AG09319 (cell line): Measurements from ENCODE around the gene TMEM170B.

ENCODE experiments used
- DNase-seq: peaks from one replicate; pipeline ENCODE4 v3.0.0-alpha.2; 2010; ENCODE audit warnings: low read depth; ENCODE audit errors: extremely low read depth
- TF ChIP-seq, protein P1 (sequence below): IDR thresholded peaks from 2 replicates; pipeline ENCODE4 v1.5.1; 2011; ENCODE audit warnings: low read depth, mild to moderate bottlenecking, inconsistent platforms, low read length, moderate library complexity

Gene TMEM170B

DNA sequence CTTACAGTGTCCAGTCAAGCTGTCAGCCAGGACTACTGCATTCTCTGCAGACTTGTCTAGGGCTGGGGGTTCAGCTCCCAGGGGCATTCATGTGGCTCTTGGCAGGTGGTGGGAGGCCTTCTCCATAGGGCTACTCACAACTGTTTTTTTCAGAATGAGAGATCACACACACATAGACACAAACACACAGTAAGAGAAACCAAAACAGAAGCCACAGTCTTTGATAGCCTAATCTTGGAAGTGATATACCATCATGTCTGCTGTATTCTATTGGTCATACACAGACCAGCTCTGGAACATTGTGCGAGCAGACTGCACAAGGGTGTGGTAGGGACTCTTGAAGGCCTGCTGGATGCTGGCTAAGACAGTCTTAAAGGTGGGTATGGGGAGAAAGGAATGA lies 13.5 kb downstream of the TMEM170B start:
- TF ChIP-seq, protein P1, sequence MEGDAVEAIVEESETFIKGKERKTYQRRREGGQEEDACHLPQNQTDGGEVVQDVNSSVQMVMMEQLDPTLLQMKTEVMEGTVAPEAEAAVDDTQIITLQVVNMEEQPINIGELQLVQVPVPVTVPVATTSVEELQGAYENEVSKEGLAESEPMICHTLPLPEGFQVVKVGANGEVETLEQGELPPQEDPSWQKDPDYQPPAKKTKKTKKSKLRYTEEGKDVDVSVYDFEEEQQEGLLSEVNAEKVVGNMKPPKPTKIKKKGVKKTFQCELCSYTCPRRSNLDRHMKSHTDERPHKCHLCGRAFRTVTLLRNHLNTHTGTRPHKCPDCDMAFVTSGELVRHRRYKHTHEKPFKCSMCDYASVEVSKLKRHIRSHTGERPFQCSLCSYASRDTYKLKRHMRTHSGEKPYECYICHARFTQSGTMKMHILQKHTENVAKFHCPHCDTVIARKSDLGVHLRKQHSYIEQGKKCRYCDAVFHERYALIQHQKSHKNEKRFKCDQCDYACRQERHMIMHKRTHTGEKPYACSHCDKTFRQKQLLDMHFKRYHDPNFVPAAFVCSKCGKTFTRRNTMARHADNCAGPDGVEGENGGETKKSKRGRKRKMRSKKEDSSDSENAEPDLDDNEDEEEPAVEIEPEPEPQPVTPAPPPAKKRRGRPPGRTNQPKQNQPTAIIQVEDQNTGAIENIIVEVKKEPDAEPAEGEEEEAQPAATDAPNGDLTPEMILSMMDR: no peak

DNA sequence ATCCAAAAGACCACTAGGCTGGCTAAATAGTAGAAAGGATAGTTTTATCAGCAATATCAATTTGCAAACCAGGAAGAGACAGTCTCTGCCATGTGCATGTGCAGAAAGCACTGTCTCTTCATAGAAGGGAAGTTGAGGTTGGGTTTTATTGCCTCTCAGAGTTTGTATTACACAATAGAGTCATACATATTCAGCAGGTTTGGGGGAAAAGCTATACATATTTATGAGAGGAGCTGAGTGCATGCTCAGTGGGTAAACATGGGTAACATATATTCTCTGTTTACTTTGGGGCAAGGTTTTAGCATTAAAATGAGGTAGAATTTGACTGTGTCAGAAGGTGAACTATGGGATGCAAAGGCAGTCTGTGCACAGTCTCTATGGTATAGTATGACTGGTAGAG lies 14.9 kb downstream of the TMEM170B start:
- TF ChIP-seq, protein P1: no peak
- no peak for DNase-seq

More for the DNA sequence above, 13.5 kb downstream of the TMEM170B start:
- no peak for DNase-seq

DNA sequence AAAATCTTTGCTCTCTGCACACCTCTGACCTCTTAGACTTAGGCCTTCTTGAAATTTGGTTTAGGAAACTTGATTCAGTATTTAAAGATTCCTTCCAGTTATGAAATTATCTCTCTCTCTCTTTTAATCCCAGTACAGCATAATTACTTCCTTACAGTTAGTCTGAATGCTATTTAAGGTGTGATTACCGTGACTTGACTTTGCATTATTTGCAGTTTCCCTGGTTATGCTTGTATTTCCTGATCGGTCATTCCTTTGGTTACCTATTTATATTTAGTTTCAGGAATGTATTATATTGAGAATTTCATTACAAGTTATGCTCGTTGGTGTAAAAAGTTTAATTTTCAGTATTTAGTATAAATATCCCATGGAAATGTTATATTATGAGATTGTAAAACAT lies 16.3 kb downstream of the TMEM170B start:
- TF ChIP-seq, protein P1: no peak
- no peak for DNase-seq

DNA sequence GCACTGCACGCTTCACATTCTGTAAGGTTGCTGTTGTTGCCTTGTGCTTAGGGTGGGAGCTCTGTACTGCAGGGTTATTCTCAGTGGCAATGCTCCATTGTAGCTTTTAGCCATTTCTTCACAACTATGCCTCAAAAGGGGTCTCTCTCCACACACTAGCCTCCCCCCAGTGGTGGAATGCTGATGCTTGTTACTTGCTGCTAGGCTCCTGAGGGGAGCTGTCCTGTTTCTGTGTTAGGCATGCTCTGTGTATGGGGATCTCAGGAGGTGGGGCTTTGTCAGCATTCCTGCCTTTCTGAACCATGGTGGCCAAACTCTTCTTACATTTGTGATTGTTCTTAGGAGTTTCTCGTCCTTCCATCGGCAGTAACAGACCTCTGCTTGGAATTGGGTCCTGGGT lies 18.8 kb downstream of the TMEM170B start:
- TF ChIP-seq, protein P1: no peak
- no peak for DNase-seq

DNA sequence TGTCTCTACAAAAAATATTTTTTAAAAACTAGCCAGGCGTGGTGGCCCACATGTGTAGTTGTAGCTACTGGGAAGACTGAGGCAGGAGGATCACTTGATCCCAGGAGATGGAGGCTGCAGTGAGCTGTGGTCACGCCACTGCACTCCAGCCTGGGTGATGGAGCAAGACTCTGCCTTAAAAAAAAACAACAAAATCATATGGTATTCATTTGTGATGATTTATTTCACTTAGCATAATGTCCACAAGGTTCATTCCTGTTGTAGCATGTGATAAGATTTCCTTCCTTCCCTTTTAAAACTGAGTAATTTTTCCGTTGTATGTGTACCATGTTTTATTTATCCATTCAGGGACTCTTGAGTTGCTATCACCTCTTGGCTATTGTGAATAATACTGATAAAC lies 26.2 kb downstream of the TMEM170B start:
- TF ChIP-seq, protein P1: no peak
- DNase-seq: no peak

DNA sequence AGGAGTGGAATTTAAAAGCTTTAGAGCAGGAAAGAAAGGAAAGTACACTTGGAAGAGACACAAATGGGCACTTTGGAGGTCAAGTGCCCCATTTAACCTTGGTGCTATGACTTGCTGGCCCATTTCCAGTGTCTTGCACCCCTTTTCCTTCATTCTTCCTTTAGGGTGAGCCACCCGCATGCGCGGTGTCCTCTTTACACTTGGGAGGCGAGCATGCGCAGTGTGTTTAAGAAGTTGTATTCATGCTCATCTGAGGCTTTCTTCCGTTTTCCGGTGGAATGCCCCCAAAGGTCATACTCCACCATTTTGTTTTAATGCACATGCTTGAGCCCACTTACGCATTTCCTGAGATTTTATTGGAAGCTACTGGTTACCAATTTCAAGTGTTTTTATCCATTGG lies 29.1 kb downstream of the TMEM170B start:
- TF ChIP-seq, protein P1: no peak
- DNase-seq: no peak

DNA sequence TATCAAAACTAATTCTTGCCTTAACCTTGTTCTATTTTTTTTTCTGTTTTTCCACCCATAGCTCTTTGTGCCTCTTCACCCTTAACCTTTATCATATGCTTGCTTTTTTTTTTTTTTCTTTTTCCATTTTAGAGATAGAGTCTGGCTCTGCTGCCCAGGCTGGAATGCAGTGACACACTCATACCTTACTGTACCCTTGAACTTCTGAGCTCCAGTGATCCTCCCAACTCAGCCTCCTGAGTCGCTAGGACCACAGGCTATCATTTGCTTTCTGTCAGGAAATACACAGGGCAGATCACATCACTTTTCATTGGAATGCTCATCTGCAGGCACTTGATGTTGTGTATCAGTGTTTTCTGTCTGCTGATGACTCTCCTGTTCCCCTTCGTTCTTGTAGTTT lies 33.5 kb downstream of the TMEM170B start:
- TF ChIP-seq, protein P1: no peak
- DNase-seq: no peak
